HepG2 (cell line): ENCODE results near the gene ARID1A. TPM values are rescaled to one million over a fixed set of nuclear protein-coding genes. Genes with fewer than 3 reads are reported as not detected.
A peak's percentile ranks its signal among the peaks of the same experiment; 100 is the strongest.

ENCODE experiments used
- ATAC-seq: fragments of 200-7000 bp; cut with Tn5 transposase; 3 replicates; pipeline ENCODE4 v1.9.1; 2020; ENCODE audit warnings: mild to moderate bottlenecking, moderate library complexity
- BruUV-seq: library from RNA; stranded (reverse); fragments of 400-500 nt; replicated peaks from 2 replicates; lab custom pipeline; 2021; lab: Mats Ljungman, UMichigan
- CTCF ChIA-PET: fragments of 300-600 bp; formaldehyde crosslinking; extraction: SDS; loops from one replicate; lab custom pipeline; 2021; ENCODE audit warnings: low total read pairs, inconsistent platforms, low intra/inter-chr PET ratio; lab: Yijun Ruan, JAX
- POLR2A ChIA-PET: fragments of 350-600 bp; sonication (Branson Sonifier 250); formaldehyde crosslinking; loops from one replicate; lab custom pipeline; 2020; ENCODE audit warnings: antibody characterized with exemption, inconsistent platforms; lab: Yijun Ruan, JAX
- DNase-seq: peaks from one replicate; pipeline ENCODE4 v3.0.0-alpha.2; 2015; ENCODE audit warnings: low spot score
- FAIRE-seq: peaks from 3 replicates; lab custom pipeline; 2011; peaks lifted over from hg19 to GRCh38; lab: Jason Lieb, UNC
- H2AFZ ChIP-seq: one replicate; pipeline ENCODE4 v1.6.1; 2011; ENCODE audit warnings: low read length, inconsistent platforms
- H3K27ac ChIP-seq: fragments of 300-600 bp; 3 replicates; pipeline ENCODE4 v1.8.0; 2011; ENCODE audit warnings: mixed run types, mild to moderate bottlenecking, mixed read lengths, low read length, inconsistent platforms; ENCODE audit not compliant: insufficient read depth; ENCODE audit errors: extremely low read length
- H3K27me3 ChIP-seq, 2 experiments: fragments of 200-600 bp in 1 of 2; 2 replicates in 1 of 2; 3 replicates in 1 of 2; pipeline versions ENCODE4 v1.6.0 to v1.8.0; 2011; ENCODE audit warnings: low read length in 2 of 2, mild to moderate bottlenecking in 2 of 2, moderate library complexity in 2 of 2, inconsistent platforms in 1 of 2; ENCODE audit not compliant: insufficient read depth in 2 of 2, control insufficient read depth in 1 of 2
- H3K36me3 ChIP-seq, 2 experiments: fragments of 200-600 bp in 1 of 2; replicated peaks in 1 of 2; 2 replicates in 1 of 2; 3 replicates in 1 of 2; pipeline versions ENCODE4 v1.5.1 to v1.8.0; 2011; ENCODE audit warnings: low read length in 2 of 2, inconsistent platforms in 1 of 2; ENCODE audit not compliant: insufficient read depth in 2 of 2, control insufficient read depth in 1 of 2
- H3K4me1 ChIP-seq: 2 replicates; pipeline ENCODE4 v1.5.1; 2012; ENCODE audit warnings: low read length, inconsistent platforms; ENCODE audit not compliant: insufficient read depth
- H3K4me2 ChIP-seq: 2 replicates; pipeline ENCODE4 v1.6.0; 2011; ENCODE audit warnings: low read depth, low read length, inconsistent platforms
- H3K4me3 ChIP-seq, 3 experiments: fragments of 200-600 bp in 1 of 3; sonication (generic), shearing (Covaris generic) in 1 of 3; replicated peaks in 1 of 3; 2 replicates each; pipeline ENCODE4 v1.5.1; 2011 to 2016; ENCODE audit warnings: low read length in 3 of 3, inconsistent platforms in 2 of 3, low read depth in 2 of 3, mild to moderate bottlenecking in 2 of 3, control low read depth in 1 of 3, mixed read lengths in 1 of 3; ENCODE audit not compliant: insufficient read depth in 1 of 3
- H3K79me2 ChIP-seq: one replicate; pipeline ENCODE4 v1.6.1; 2011; ENCODE audit warnings: low read length, inconsistent platforms; ENCODE audit not compliant: insufficient read depth
- H3K9ac ChIP-seq: 2 replicates; pipeline ENCODE4 v1.6.0; 2011; ENCODE audit warnings: mild to moderate bottlenecking, low read depth, low read length, inconsistent platforms; ENCODE audit not compliant: insufficient read depth
- H3K9me3 ChIP-seq: 2 replicates; pipeline ENCODE4 v1.5.1; 2012; ENCODE audit warnings: mild to moderate bottlenecking, low read length
- H4K20me1 ChIP-seq: 2 replicates; pipeline ENCODE4 v1.6.0; 2011; ENCODE audit warnings: inconsistent platforms, mild to moderate bottlenecking, low read length, moderate library complexity; ENCODE audit not compliant: insufficient read depth
- CBX5 ChIP-seq: sonication (generic); formaldehyde crosslinking; IDR thresholded peaks from 2 replicates; pipeline ENCODE4 v1.4.0; 2020; ENCODE audit warnings: missing genetic modification reagents, borderline replicate concordance
- CCDC6 ChIP-seq: sonication (generic); formaldehyde crosslinking; IDR thresholded peaks from 2 replicates; pipeline ENCODE4 v1.8.1; 2022; ENCODE audit warnings: mild to moderate bottlenecking, missing genetic modification reagents, moderate library complexity
- CEBPG ChIP-seq: IDR thresholded peaks from 2 replicates; pipeline ENCODE4 v1.6.1; 2016
- GABPA ChIP-seq, 2 experiments: IDR thresholded peaks; 2 replicates each; pipeline ENCODE4 v1.6.1; 2011 to 2016; ENCODE audit warnings: low read depth in 2 of 2, low read length in 1 of 2, missing biosample characterization in 1 of 2, missing genetic modification characterization in 1 of 2
- IRF2 ChIP-seq: IDR thresholded peaks from 2 replicates; pipeline ENCODE4 v1.6.1; 2018; ENCODE audit warnings: missing genetic modification reagents, missing compliant biosample characterization
- KAT7 ChIP-seq: IDR thresholded peaks from 2 replicates; pipeline ENCODE4 v1.6.1; 2018; ENCODE audit warnings: borderline replicate concordance, missing compliant biosample characterization
- PHF5A ChIP-seq: IDR thresholded peaks from one replicate; pipeline ENCODE4 v1.6.1; 2018; ENCODE audit warnings: low read depth, missing genetic modification reagents; ENCODE audit not compliant: unreplicated experiment
- PTBP1 ChIP-seq: fragments of 200-400 bp; formaldehyde crosslinking; IDR thresholded peaks from 2 replicates; pipeline ENCODE4 v1.6.1; 2018; ENCODE audit warnings: low read length, low read depth; ENCODE audit not compliant: poor library complexity, severe bottlenecking
- RAD21 ChIP-seq: fragments of 450-650 bp; formaldehyde crosslinking; IDR thresholded peaks from 2 replicates; pipeline ENCODE4 v1.5.0; 2020; ENCODE audit warnings: mild to moderate bottlenecking
- STAG1 ChIP-seq: sonication (generic); formaldehyde crosslinking; IDR thresholded peaks from 2 replicates; pipeline ENCODE4 v1.4.0; 2020; ENCODE audit warnings: missing genetic modification reagents
- TCF7L2 ChIP-seq: IDR thresholded peaks from 2 replicates; pipeline ENCODE4 v1.6.1; 2011; ENCODE audit warnings: mild to moderate bottlenecking, low read depth, low read length, moderate library complexity
- ZBTB8A ChIP-seq: sonication (generic); formaldehyde crosslinking; IDR thresholded peaks from 2 replicates; pipeline ENCODE4 v1.4.0; 2020; ENCODE audit warnings: mild to moderate bottlenecking, low read depth, missing genetic modification reagents, borderline replicate concordance
- ZMYM4 ChIP-seq: sonication (generic); formaldehyde crosslinking; IDR thresholded peaks from 2 replicates; pipeline ENCODE4 v1.8.1; 2023; ENCODE audit warnings: mild to moderate bottlenecking, missing genetic modification reagents
- ZNF776 ChIP-seq: sonication (generic); formaldehyde crosslinking; IDR thresholded peaks from 2 replicates; pipeline ENCODE4 v1.4.0; 2020; ENCODE audit warnings: mild to moderate bottlenecking, missing genetic modification reagents
- ZNF841 ChIP-seq: sonication (generic); formaldehyde crosslinking; IDR thresholded peaks from 2 replicates; pipeline ENCODE4 v1.8.1; 2023; ENCODE audit warnings: missing genetic modification reagents, borderline replicate concordance
- WGBS: methylation state at CpG from one replicate; pipeline ENCODE4 v1.1.6; 2017; ENCODE audit warnings: low lambda C conversion rate; 5-methylcytosine and 5-hydroxymethylcytosine counted together
- in situ Hi-C: cut with HindIII; loops from 2 replicates; pipeline ENCODE4 v1.10.0; 2017; ENCODE audit warnings: low pct_unique_long_range_greater_than_20kb; ENCODE audit not compliant: extremely low pct_ligation_motif_present
- intact Hi-C: fragments of 100-400 bp; cut with micrococcal nuclease; formaldehyde crosslinking; loops from one replicate; pipeline ENCODE4 v1.10.0; 2022; ENCODE audit not compliant: unreplicated experiment
- polyA plus RNA-seq, 8 experiments: library from polyadenylated mRNA; depleted of rRNA in 3 of 8; stranded (reverse) in 7 of 8; unstranded in 1 of 8; fragments of >200 nt; fragmentation: Illumina TruSeq in 4 of 8; extraction: Trizol in 4 of 8; gene quantifications; 2 replicates each; pipeline versions ENCODE4 v1.2.1 to v1.2.3, GENCODE V29; 2011 to 2016; ENCODE audit warnings: low read depth in 4 of 8, missing spikeins in 1 of 8, mixed read lengths in 1 of 8; ENCODE audit not compliant: insufficient read depth in 1 of 8
- total RNA-seq, 5 experiments: library from RNA; depleted of rRNA; stranded (reverse); fragments of >200 nt; fragmentation: Illumina TruSeq; extraction: Trizol; gene quantifications; 2 replicates each; pipeline ENCODE4 v1.2.3, GENCODE V29; 2016; ENCODE audit warnings: low read depth in 1 of 5
- TF ChIP-seq, protein P1 (sequence below): IDR thresholded peaks from 2 replicates; pipeline ENCODE4 v1.6.1; 2016; ENCODE audit warnings: mild to moderate bottlenecking, missing biosample characterization, missing genetic modification reagents
- TF ChIP-seq, protein P2 (sequence below): IDR thresholded peaks from 2 replicates; pipeline ENCODE4 v1.6.1; 2016; ENCODE audit warnings: low read depth, control low read depth
- TF ChIP-seq, protein P3 (sequence below): sonication (generic); formaldehyde crosslinking; IDR thresholded peaks from 2 replicates; pipeline ENCODE4 v1.4.0; 2020; ENCODE audit warnings: mild to moderate bottlenecking, missing genetic modification reagents

ARID1A gene
- total and polyA plus RNA-seq, 2 of the 13 experiments (the other 11 are each of a cell fraction or from before 2014, with no cell fraction given), result 11.9 to 15.9 TPM

DNA sequence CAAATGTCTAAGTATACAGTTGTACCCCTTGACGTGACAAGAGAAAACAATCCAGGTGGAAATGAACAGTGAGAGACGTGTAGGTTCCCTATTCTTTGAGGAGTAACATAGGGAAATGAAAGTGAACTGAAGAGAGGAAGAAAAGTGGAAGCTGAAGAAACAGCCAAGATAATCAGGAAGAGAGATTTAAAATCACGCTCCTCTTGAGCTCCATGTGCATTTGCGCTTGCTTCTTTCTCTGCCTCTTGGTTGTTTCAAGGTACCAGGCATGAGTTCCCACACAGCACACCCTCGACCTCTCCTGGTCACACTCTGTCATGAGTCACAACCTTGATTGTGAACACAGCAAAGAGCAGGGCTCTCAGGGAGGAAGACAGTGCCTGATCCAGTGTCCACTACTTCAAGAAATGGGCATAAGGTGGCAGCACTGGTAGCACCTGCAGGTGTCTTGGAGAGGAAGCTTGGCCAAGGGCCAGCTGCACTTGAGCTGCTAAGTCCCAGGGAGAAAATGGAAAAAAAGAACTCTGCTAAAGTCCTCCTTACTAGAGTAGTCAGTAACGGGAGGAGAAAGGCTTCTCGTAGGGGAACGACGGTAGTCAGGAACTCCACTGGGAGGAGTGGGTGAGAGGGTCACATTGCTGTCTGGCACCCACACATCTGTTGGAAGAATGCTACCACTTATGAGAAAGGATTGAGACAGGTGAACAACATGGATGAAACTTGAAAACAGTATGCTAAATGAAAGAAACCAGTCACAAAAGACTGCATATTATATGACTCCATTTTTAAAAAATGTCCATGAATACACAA lies 18.3 kb upstream of the ARID1A start (continued):
- TF ChIP-seq ZNF841 (CRISPR knock-in tag) (no peak), STAG1 (peak; percentile 81), RAD21 (CRISPR knock-in tag) (peak; percentile 58), CBX5 (CRISPR knock-in tag) (peak; percentile 53; the same call in 1 of the 2 replicates), CEBPG (0 out of 2 replicates have a peak, but pooled peaks have one; percentile 3), GABPA (IDR thresholded peaks at IDR 0.05; ENCODE audit: low read depth, low read length) (no peak), GABPA (CRISPR knock-in tag; IDR thresholded peaks at IDR 0.05; ENCODE audit: low read depth) (0 out of 2 replicates have a peak, but pooled peaks have one; percentile 25), IRF2 (CRISPR knock-in tag) (peak; percentile 19; the same call in 1 of the 2 replicates)

DNA sequence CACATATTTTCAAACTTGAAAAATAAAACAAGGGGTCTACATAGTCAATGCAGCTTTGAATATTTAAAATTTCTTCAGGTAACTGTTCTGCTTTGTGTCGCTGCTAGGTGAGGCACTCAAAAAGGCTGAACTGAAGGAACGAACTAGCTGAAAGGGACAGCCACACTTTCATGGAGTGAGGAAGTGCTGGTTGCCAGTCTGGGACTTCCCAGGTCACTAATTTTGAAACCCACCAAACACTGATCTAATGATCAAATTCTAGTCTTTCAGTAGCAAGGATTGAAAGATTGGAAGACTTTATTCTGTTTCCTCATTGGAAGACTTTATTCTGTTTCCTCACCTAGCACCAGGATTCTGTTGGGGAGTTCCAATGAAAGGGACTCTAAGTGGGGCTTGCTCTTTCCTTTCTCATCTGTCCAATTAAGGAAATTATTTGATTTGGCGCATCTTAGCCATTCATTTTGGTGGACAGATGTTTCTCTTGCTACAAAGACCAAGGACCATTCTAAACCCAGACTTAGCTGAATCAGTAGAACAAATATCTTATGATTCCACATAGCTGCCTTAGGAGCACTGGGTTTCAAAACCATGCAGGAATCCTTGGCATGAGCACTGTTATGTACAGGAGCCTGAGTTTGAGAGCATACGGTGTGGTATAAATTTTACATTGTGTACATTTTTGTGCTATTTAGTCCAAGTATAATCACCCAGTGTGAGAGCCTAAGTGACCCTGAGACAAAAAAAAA lies 10.9 kb upstream of the ARID1A start:
- no peak for FAIRE-seq
- CTCF ChIA-PET, result no interaction called here
- H3K27ac ChIP-seq, result no peak overlapping the region
- no peak overlapping the region for H3K4me2 ChIP-seq
- H3K4me3 ChIP-seq, result no peak overlapping the region
- H3K9me3 ChIP-seq, result no peaks in the 10 kb centered on the region
- H3K79me2 ChIP-seq, result no peaks in the 10 kb centered on the region
- no peak overlapping the region for H3K9ac ChIP-seq
- WGBS, result 57% methylated on average over 4 of the region's 4 CpGs
- no TSS peak for BruUV-seq
- no peaks in the 10 kb centered on the region for H4K20me1 ChIP-seq
- intact Hi-C loops, result no loop called here
- no peak overlapping the region for H2AFZ ChIP-seq
- peaks cover 10% of the 10 kb centered on the region; the same call in 1 of the 2 replicates for H3K4me1 ChIP-seq
- no peak for DNase-seq
- TF ChIP-seq, protein P1, sequence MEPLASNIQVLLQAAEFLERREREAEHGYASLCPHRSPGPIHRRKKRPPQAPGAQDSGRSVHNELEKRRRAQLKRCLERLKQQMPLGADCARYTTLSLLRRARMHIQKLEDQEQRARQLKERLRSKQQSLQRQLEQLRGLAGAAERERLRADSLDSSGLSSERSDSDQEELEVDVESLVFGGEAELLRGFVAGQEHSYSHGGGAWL (CRISPR knock-in tag), result no peak
- TF ChIP-seq CCDC6 (no peak), KAT7 (CRISPR knock-in tag) (no peak), PHF5A (CRISPR knock-in tag) (no peak), PTBP1 (no peak), ZNF776 (CRISPR knock-in tag) (no peak), ZMYM4 (no peak), ZBTB8A (CRISPR knock-in tag) (no peak), TCF7L2 (no peak)
- TF ChIP-seq, protein P2, sequence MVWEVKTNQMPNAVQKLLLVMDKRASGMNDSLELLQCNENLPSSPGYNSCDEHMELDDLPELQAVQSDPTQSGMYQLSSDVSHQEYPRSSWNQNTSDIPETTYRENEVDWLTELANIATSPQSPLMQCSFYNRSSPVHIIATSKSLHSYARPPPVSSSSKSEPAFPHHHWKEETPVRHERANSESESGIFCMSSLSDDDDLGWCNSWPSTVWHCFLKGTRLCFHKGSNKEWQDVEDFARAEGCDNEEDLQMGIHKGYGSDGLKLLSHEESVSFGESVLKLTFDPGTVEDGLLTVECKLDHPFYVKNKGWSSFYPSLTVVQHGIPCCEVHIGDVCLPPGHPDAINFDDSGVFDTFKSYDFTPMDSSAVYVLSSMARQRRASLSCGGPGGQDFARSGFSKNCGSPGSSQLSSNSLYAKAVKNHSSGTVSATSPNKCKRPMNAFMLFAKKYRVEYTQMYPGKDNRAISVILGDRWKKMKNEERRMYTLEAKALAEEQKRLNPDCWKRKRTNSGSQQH, result no peak
- TF ChIP-seq, protein P3, sequence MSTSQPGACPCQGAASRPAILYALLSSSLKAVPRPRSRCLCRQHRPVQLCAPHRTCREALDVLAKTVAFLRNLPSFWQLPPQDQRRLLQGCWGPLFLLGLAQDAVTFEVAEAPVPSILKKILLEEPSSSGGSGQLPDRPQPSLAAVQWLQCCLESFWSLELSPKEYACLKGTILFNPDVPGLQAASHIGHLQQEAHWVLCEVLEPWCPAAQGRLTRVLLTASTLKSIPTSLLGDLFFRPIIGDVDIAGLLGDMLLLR, result no peak
- POLR2A ChIA-PET, result no interaction called here
- no peaks in the 10 kb centered on the region for H3K36me3 ChIP-seq
- in situ Hi-C loops, result no loop called here
- no peak for ATAC-seq
- no peaks in the 10 kb centered on the region for H3K27me3 ChIP-seq
